Left ventricle myocardium superior (tissue), 1 donor: ENCODE results near the gene CPT2. TPM values are rescaled to one million over a fixed set of nuclear protein-coding genes. Genes with fewer than 3 reads are reported as not detected.

ENCODE experiments used
- ATAC-seq: fragments of 200-7000 bp; cut with Tn5 transposase; one replicate; pipeline ENCODE4 v1.9.1; 2020; ENCODE audit warnings: mild to moderate bottlenecking, moderate library complexity
- DNase-seq: peaks from one replicate; pipeline ENCODE4 v3.0.0-alpha.2; 2020
- intact Hi-C: fragments of 100-400 bp; cut with micrococcal nuclease; formaldehyde crosslinking; loops from one replicate; pipeline ENCODE4 v1.11.0; 2022
- total RNA-seq: library from RNA; stranded (reverse); fragmentation: NEBNext Ultra II Directional; extraction: Animal tissue kit (Norgen Biotek cat#: 25700); gene quantifications from one replicate; pipeline ENCODE4 v1.2.1, GENCODE V29; 2021
- donor health status: DM: no; HTN: yes; CAD: no; lungs with severe emphysema.

The CPT2 gene
- total RNA-seq, 1 donor from 2014 or later: 31.0 TPM

- ATAC-seq (no peak), DNase-seq (no peak)
- intact Hi-C loops: no loop called here
These were observed 10.2 kb downstream of the CPT2 start for GRCh38 chr1:53206735-53207379.

GRCh38 chr1:53207726-53208125, 11.1 kb downstream of the CPT2 start:
- DNase-seq: no peak
- intact Hi-C loops: no loop called here
- peak; percentile 24 for ATAC-seq

GRCh38 chr1:53210352-53210751, 13.7 kb downstream of the CPT2 start:
- no peak for DNase-seq
- intact Hi-C loops: no loop called here
- no peak for ATAC-seq

DNA sequence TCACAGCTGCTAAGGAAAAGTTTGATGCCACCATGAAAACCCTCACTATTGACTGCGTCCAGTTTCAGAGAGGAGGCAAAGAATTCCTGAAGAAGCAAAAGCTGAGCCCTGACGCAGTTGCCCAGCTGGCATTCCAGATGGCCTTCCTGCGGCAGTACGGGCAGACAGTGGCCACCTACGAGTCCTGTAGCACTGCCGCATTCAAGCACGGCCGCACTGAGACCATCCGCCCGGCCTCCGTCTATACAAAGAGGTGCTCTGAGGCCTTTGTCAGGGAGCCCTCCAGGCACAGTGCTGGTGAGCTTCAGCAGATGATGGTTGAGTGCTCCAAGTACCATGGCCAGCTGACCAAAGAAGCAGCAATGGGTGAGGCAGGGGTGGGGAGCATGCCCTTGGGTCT, 14.3 kb downstream of the CPT2 start:
- DNase-seq: no peak
- intact Hi-C loops: no loop called here
- ATAC-seq: no peak

DNA sequence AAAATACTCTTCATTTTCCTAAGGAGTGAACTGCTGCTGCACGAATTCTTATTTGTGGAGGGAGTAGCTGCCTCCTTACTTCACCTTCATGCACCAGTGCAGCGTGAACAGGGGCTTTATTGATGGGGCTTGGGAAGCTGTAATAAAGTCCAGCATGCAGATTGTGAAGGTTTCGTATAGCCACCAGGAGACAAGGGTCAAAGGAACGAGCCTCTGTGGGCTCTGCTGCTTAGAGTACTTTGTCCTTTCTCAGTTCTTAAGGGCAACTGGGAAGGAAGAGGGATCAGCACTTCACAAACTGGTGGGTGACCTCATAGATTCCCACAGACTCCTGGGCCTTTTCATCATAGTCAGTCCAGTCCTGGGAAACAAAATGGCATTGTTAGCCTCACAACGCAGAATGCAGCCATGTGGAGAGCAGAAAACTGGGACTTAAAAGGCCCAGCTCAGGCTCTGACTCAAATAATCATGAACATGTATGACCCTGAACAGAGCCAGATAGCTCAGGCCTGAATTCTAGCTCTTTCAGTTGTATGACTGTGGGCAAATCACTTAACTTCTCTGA, 17.8 kb downstream of the CPT2 start:
- ATAC-seq: no peak
- no peak for DNase-seq
- intact Hi-C loops: no loop called here

DNA sequence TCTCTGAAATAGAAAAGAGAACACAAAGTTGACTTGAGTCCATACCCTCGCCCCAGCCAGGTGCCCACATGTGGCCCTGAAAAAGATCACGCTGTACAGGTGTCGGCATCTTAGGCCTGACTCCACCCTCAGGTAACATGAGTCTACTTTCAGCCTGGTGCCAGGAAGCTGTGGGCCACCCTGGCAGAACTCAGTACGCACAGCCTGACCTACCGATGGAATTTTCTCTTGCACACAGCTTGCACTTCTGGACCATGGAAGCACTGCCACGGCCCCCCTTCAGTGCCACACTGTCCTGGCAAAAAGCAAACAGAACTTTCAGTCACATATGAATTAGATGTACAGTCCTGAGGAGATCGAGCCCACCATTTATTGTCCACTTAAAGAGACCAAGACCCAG, 21.6 kb downstream of the CPT2 start:
- no peak for DNase-seq
- no peak for ATAC-seq
- intact Hi-C loops: no loop called here

- ATAC-seq (no peak), DNase-seq (no peak)
- intact Hi-C loops: no loop called here
These were observed 23.1 kb downstream of the CPT2 start for GRCh38 chr1:53219711-53220110.

DNA sequence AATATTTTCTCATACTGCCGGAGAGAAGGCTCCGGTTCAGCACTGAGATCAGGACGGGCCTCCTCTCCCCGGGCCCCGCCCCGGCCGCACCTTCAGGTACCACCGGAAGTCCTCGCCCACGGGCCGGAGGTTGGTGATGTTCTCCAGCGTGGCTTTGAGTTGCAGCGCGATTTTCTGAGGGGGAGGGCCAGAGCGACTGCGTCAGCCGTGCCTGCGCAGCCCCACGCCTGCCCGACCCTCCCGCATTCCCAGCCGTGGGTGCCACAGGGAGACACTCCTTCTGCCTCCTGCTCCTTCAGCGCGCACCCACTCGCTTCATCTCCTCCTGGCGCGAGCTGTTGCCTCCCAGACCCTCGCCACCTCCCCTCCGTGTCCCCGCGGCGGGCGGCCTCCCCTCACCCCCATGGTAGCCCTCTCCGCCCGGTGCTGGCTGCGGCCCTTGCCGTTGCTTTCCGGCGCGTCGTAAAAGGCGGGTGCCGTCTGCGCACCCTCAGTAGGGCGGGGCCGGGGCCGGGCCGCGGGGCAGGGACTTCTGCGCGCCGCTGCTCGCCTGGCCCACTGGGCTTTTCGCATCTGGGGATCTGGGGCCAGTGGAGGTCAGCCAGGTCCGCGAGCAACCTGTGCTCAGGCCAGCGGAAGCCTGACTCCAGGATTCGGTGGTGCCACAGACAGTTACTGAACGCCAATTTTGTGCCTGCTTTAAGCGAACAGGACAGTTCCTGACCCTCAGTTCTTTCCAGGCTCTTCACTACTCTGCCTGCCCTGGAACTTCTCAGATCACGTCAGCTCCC, 23.7 kb downstream of the CPT2 start, which contains the start of gene CZIB:
Gene CZIB, minus strand, starts transcription at position 464 of the 791 bp plus-strand sequence. Its CDS starts 59 bp downstream, at position 405.
- DNase-seq: peak; percentile 99
- intact Hi-C loops: no loop called here
- ATAC-seq: peak; percentile 98

DNA sequence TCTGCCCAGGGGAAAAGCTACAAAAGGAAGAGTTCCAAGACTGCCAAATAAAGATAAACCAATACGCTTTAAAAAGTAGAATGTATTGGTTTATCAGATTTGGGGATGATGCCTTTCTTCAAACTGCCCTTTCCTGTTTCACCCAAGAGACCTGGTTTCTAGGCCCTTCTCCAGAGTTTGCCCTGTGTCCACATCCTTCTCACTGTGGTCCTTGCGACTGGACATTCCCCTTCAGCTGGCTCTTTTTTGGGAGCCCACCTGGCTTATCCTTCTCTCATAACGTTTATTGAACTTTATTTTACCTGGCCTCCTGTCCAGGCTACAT, 24.3 kb downstream of the CPT2 start:
- DNase-seq (no peak), ATAC-seq (no peak)
- intact Hi-C loops: no loop called here

- intact Hi-C loops: no loop called here
- no peak for ATAC-seq
These were observed 41.0 kb downstream of the CPT2 start for GRCh38 chr1:53237638-53238037.

DNA sequence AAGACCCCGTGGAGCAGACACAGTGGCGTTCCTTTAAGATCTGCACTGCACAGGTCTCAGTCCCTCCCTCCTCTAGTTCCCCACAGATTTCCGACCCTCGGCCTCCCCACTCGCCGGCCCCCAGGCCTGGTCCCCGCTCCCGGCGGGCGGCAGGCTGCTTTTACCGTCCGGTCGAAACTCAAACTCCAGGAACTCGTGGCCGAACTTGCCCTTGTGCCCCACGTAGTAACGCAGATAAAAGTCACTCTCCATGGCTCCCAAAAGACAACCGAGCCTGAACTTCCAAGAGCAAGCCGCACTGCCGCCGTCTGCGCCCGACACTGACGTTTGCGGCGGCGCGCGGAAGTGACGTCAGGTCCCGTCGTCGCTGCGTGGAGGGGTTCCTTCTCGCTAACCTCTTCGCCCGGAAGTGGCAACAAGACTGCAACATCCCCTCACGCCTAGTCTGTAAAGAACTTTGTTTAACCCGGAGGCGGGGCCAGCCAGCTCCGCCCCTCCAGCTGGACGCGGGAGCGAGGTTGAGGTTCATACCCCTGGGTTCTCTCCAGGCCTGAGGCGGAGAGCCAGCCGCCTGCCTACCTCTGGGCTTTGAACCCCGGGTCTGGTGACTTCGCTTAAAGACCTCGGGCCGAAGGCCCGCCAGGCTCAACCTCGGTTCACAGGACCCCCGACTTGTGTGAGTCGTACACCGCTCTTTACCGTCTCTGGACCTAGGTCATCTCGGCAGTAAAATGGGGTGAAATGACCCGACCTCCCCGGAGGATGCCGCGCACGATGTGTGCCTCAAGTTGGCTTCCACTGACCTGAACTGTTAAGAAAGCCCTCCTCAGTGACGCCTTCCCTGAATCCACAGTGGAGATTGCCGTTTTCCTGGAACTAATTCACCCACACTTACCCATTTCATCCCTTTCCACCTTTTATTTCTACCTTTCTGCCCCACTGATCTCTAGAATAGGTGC, 41.9 kb downstream of the CPT2 start, which contains the start of gene MAGOH:
Gene MAGOH, minus strand, starts transcription at position 322 of the 959 bp plus-strand sequence. Its CDS starts 70 bp downstream, at position 252.
- ATAC-seq (peak; percentile 97), DNase-seq (peak; percentile 95)
- intact Hi-C loops: no loop called here

More at GRCh38 chr1:53237638-53238037, 41.0 kb downstream of the CPT2 start:
- no peak for DNase-seq

- DNase-seq (no peak), ATAC-seq (no peak)
- intact Hi-C loops: no loop called here
These were observed 45.2 kb downstream of the CPT2 start for GRCh38 chr1:53241828-53242227.

- DNase-seq (no peak), ATAC-seq (no peak)
- intact Hi-C loops: no loop called here
These were observed 45.8 kb downstream of the CPT2 start for GRCh38 chr1:53242381-53242780.

GRCh38 chr1:53244141-53244540, 47.5 kb downstream of the CPT2 start:
- ATAC-seq (no peak), DNase-seq (no peak)
- intact Hi-C loops: no loop called here

GRCh38 chr1:53246261-53247134, 49.9 kb downstream of the CPT2 start:
- DNase-seq (no peak), ATAC-seq (no peak)
- intact Hi-C loops: no loop called here

DNA sequence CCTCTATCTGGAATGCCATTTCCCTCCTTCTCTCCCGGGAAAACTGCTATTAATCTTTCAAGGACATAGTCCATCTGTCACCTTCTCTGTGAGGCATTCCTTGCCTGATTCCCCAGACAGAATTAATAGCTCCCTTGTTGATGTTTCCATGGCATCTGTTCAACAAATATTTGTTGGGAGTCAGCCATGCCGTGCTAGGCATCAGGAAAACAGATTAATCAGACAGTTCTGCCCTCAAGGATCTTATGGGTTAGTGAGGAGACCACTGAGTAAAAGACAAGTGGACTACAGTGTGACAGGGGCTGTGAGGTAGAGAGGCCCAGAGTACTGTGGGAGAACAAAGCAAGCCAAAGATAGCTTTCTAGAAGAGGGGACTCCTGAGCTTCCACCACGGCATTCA, 53.1 kb downstream of the CPT2 start:
- ATAC-seq: peak; percentile 30
- no peak for DNase-seq
- intact Hi-C loops: no loop called here

DNA sequence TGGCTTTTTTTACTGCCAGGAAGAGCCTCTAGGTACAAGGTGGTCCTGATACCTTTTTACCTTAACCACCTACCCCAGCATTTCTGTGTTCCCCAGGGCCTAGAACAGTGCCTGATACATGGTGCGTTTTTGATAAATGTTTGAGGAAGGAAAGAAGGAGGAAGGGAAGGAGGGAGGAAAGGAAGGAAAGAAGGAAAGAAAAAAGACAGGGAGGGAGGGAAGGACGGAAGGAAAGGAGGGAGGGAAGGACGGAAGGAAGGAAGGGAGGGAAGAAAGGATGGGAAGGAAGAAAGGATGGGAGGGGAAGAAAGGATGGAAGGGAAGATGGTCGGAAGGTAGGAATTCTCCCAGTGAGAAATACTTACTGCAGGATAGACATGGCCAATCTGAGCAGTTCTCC, 53.7 kb downstream of the CPT2 start:
- ATAC-seq (no peak), DNase-seq (no peak)
- intact Hi-C loops: no loop called here

DNA sequence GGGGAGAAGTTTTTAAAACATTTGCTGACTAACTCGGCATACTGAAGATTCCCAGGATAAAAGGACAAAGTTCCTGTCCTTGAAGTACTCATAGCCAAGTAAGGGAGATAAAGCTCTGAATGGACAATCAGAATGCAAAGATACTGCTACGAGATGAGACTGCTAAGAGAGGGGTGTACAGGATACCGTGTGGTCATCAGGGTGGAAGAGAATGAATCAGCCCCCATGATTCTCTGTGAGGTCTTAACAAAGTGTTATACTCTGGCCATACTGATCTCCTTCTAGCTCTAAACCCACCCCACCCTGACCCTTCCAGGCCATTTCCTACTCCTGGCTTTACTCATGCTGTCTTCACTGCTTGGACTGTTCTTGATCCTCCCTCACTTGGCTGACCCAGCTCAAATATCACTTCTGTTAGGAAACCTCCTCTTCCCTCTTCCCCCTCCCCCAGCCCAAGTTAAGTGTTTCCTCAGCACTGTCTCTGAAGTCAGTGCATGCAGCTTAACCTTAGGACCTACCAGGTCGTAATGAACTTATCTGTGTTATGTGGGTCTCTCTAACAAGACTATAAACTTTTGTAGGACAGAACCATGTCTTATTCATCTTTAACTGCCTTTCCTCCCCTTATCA, 57.5 kb downstream of the CPT2 start:
- ATAC-seq (no peak), DNase-seq (no peak)
- intact Hi-C loops: no loop called here
